Liver (tissue), 9 donors: ENCODE measurements around the gene COMMD1. TPM values are rescaled to one million over a fixed set of nuclear protein-coding genes. Genes with fewer than 3 reads are reported as not detected.

Source experiments
- DNase-seq: peaks from one replicate; pipeline ENCODE4 v3.0.0-alpha.2; 2017; ENCODE audit warnings: low spot score
- H3K27ac ChIP-seq, 2 donors: one replicate each; pipeline ENCODE4 v1.7.0; 2013; ENCODE audit warnings: inconsistent platforms in 2 of 2, low read length in 2 of 2, control low read depth in 1 of 2, low read depth in 1 of 2, mild to moderate bottlenecking in 1 of 2
- H3K27me3 ChIP-seq, 4 donors: one replicate each; pipeline versions ENCODE4 v1.6.1 to v1.7.0; 2013; ENCODE audit warnings: low read length in 3 of 4, inconsistent platforms in 1 of 4, mild to moderate bottlenecking in 1 of 4, moderate library complexity in 1 of 4; ENCODE audit not compliant: control insufficient read depth in 4 of 4, insufficient read depth in 4 of 4
- H3K36me3 ChIP-seq, 4 donors: one replicate each; pipeline versions ENCODE4 v1.6.1 to v1.7.0; 2013; ENCODE audit warnings: low read length in 3 of 4, mild to moderate bottlenecking in 3 of 4, low read depth in 1 of 4, moderate library complexity in 1 of 4; ENCODE audit not compliant: control insufficient read depth in 4 of 4, insufficient read depth in 3 of 4
- H3K4me1 ChIP-seq, 4 donors: one replicate each; pipeline versions ENCODE4 v1.6.1 to v1.7.0; 2013; ENCODE audit warnings: low read length in 3 of 4, mild to moderate bottlenecking in 3 of 4, moderate library complexity in 1 of 4; ENCODE audit not compliant: control insufficient read depth in 4 of 4, insufficient read depth in 4 of 4
- H3K4me3 ChIP-seq, 3 donors: one replicate each; pipeline versions ENCODE4 v1.6.1 to v1.7.0; 2013; ENCODE audit warnings: low read length in 3 of 3, control low read depth in 1 of 3, low read depth in 1 of 3, mild to moderate bottlenecking in 1 of 3
- H3K9ac ChIP-seq, 2 donors: one replicate each; pipeline ENCODE4 v1.7.0; 2013; ENCODE audit warnings: low read length in 2 of 2, mild to moderate bottlenecking in 2 of 2, moderate library complexity in 2 of 2, control low read depth in 1 of 2, low read depth in 1 of 2
- H3K9me3 ChIP-seq, 4 donors: one replicate each; pipeline versions ENCODE4 v1.6.1 to v1.7.0; 2013; ENCODE audit warnings: low read length in 3 of 4; ENCODE audit not compliant: control insufficient read depth in 4 of 4
- ATF3 ChIP-seq: IDR thresholded peaks from 2 replicates; pipeline ENCODE4 v1.6.1; 2016; ENCODE audit warnings: antibody characterized with exemption
- CTCF ChIP-seq: fragments of 150-350 bp; IDR thresholded peaks from 2 replicates; pipeline ENCODE4 v1.5.1; 2017; ENCODE audit warnings: improper control_type of control experiment, low read depth, low read length; ENCODE audit not compliant: missing input control
- EGR1 ChIP-seq, 2 donors: IDR thresholded peaks; 2 replicates each; pipeline ENCODE4 v1.6.1; 2016 to 2018; ENCODE audit warnings: antibody characterized with exemption in 2 of 2, low read depth in 2 of 2
- FOXA1 ChIP-seq: IDR thresholded peaks from 2 replicates; pipeline ENCODE4 v1.6.1; 2016; ENCODE audit warnings: antibody characterized with exemption
- FOXA2 ChIP-seq: IDR thresholded peaks from 2 replicates; pipeline ENCODE4 v1.6.1; 2016; ENCODE audit warnings: antibody characterized with exemption
- GABPA ChIP-seq, 2 donors: IDR thresholded peaks in 1 of 2; conservative IDR thresholded peaks in 1 of 2; 2 replicates each; pipeline ENCODE4 v1.6.1; 2016; ENCODE audit warnings: antibody characterized with exemption in 2 of 2, mild to moderate bottlenecking in 1 of 2, moderate library complexity in 1 of 2
- HNF4A ChIP-seq, 2 donors: conservative IDR thresholded peaks; 2 replicates each; pipeline ENCODE4 v1.6.1; 2016; ENCODE audit warnings: antibody characterized with exemption in 2 of 2, mild to moderate bottlenecking in 2 of 2
- HNF4G ChIP-seq: IDR thresholded peaks from 2 replicates; pipeline ENCODE4 v1.6.1; 2016; ENCODE audit warnings: antibody characterized with exemption
- JUND ChIP-seq, 2 donors: IDR thresholded peaks; 2 replicates each; pipeline ENCODE4 v1.6.1; 2016; ENCODE audit warnings: antibody characterized with exemption in 2 of 2
- MAX ChIP-seq: IDR thresholded peaks from 2 replicates; pipeline ENCODE4 v1.6.1; 2016; ENCODE audit warnings: antibody characterized with exemption
- NR2F2 ChIP-seq: IDR thresholded peaks from 2 replicates; pipeline ENCODE4 v1.6.1; 2016; ENCODE audit warnings: antibody characterized with exemption
- RAD21 ChIP-seq, 2 donors: IDR thresholded peaks; 2 replicates each; pipeline ENCODE4 v1.6.1; 2016; ENCODE audit warnings: antibody characterized with exemption in 2 of 2, mild to moderate bottlenecking in 2 of 2
- REST ChIP-seq: IDR thresholded peaks from 2 replicates; pipeline ENCODE4 v1.6.1; 2016; ENCODE audit warnings: antibody characterized with exemption, mild to moderate bottlenecking
- RXRA ChIP-seq, 2 donors: IDR thresholded peaks; 2 replicates each; pipeline ENCODE4 v1.6.1; 2017 to 2018; ENCODE audit warnings: antibody characterized with exemption in 2 of 2, mild to moderate bottlenecking in 1 of 2
- SP1 ChIP-seq: IDR thresholded peaks from 2 replicates; pipeline ENCODE4 v1.6.1; 2018; ENCODE audit warnings: antibody characterized with exemption, mild to moderate bottlenecking
- TAF1 ChIP-seq: conservative IDR thresholded peaks from 2 replicates; pipeline ENCODE4 v1.6.1; 2016; ENCODE audit warnings: antibody characterized with exemption, mild to moderate bottlenecking
- YY1 ChIP-seq: IDR thresholded peaks from 2 replicates; pipeline ENCODE4 v1.6.1; 2016; ENCODE audit warnings: antibody characterized with exemption, mild to moderate bottlenecking
- ZBTB33 ChIP-seq: IDR thresholded peaks from 2 replicates; pipeline ENCODE4 v1.6.1; 2016; ENCODE audit warnings: antibody characterized with exemption
- WGBS: extraction: QIAGEN DNeasy Blood & Tissue Kit; methylation state at CpG from one replicate; pipeline ENCODE4 v1.1.7; 2013; 5-methylcytosine and 5-hydroxymethylcytosine counted together
- polyA plus RNA-seq, 2 donors: library from polyadenylated mRNA; stranded (reverse) in 1 of 2; unstranded in 1 of 2; fragments of 200-250 nt in 1 of 2; fragments of >200 nt in 1 of 2; fragmentation: Nextera tagmentation in 1 of 2; extraction: Ambion mirVana in 1 of 2; gene quantifications; one replicate each; pipeline versions ENCODE4 v1.2.1 to v1.2.3, GENCODE V29; 2013 to 2015
- total RNA-seq, 2 donors: library from RNA; depleted of rRNA; stranded (reverse); fragments of >200 nt; gene quantifications; one replicate each; pipeline ENCODE4 v1.2.3, GENCODE V29; 2014
- donor health status: healthy.
- donor health status: healthy.
- donor health status: healthy.
- donor health status: healthy.
- donor health status: healthy.

COMMD1 gene
- total and polyA plus RNA-seq, 4 donors, result 17.4 to 47.9 (median 20.7) TPM

GRCh38 chr2:61857224-61857623 lies 48.2 kb upstream of the COMMD1 start:
- H3K4me1 ChIP-seq, result peaks cover 0 to 20% (median 12%) of the 10 kb centered on the region in 4 donors
- H3K9ac ChIP-seq, result no peak overlapping the region
- H3K36me3 ChIP-seq, result no peaks in the 10 kb centered on the region
- no peak overlapping the region for H3K4me3 ChIP-seq
- no peaks in the 10 kb centered on the region for H3K27me3 ChIP-seq
- TF ChIP-seq YY1, result no peak
- no peak for TF ChIP-seq HNF4A (conservative IDR thresholded peaks at IDR 0.05)
- TF ChIP-seq CTCF, result no peak
- TF ChIP-seq RAD21 (IDR thresholded peaks at IDR 0.05), result no peak
- TF ChIP-seq EGR1 (IDR thresholded peaks at IDR 0.05; ENCODE audit: low read depth in 2 of 2), result no peak
- no peak for TF ChIP-seq REST
- no peak for TF ChIP-seq FOXA1
- TF ChIP-seq SP1, result no peak
- TF ChIP-seq JUND (IDR thresholded peaks at IDR 0.05), result no peak
- TF ChIP-seq TAF1, result no peak
- TF ChIP-seq ZBTB33, result no peak
- no peak for TF ChIP-seq NR2F2
- TF ChIP-seq FOXA2, result no peak
- TF ChIP-seq ATF3, result no peak
- no peak for TF ChIP-seq MAX
- no peak for TF ChIP-seq RXRA (IDR thresholded peaks at IDR 0.05)
- no peak for TF ChIP-seq GABPA (IDR thresholded peaks at IDR 0.05 in 1 of 2, conservative IDR thresholded peaks at IDR 0.05 in 1 of 2)
- TF ChIP-seq HNF4G, result no peak
- no peaks in the 10 kb centered on the region for H3K9me3 ChIP-seq
- no peak for DNase-seq
- 84% methylated on average over 3 of the region's 3 CpGs for WGBS
- H3K27ac ChIP-seq, result no peak overlapping the region
